ENCODE measurements around the gene RAP1GAP.
"Not testable (repeated sequence)": the region's sequence is repeated elsewhere in the genome, so short reads cannot be mapped to it uniquely, and the experiment has no call there.

Gene RAP1GAP

DNA sequence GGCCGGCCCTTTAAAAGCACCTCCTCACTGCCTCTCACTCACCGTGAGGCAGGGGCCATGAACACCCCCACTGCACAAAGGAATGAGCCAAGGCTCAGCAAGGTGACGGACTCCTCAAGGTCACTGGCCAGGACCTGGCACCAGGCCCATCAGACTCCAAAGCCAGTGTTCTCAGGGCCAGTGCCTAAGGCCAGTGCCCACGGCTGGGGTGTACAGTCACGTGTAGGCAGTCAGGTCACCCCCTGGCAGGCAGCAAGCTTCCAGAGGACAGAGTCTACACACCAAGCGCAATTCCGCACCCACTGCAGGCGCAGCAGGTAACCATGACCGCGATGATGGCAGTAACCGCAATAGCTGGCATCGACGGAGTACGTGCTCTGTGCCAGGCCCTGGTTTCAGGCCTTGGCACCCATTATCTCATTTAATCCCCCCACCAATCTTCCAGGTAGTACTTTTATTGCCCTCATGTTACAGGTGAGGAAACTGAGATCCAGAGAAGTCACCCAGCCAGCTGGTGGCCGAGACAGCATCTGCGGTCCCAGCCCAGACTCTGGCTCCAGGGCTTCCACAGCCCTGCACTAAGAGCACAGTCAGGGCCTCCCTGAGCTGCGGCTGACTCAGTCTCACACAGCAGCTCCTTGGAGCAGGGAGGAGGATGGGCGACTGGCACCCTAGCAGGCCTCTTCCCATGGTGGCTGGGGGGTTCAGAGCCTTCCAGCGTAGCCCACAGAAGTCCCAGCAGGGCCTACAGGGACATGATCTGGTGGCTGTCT is 27.0 kb downstream of the RAP1GAP start:
- no peak for DNase-seq

GRCh38 chr1:21641537-21641936 is 27.6 kb downstream of the RAP1GAP start:
- DNase-seq = no peak

DNA sequence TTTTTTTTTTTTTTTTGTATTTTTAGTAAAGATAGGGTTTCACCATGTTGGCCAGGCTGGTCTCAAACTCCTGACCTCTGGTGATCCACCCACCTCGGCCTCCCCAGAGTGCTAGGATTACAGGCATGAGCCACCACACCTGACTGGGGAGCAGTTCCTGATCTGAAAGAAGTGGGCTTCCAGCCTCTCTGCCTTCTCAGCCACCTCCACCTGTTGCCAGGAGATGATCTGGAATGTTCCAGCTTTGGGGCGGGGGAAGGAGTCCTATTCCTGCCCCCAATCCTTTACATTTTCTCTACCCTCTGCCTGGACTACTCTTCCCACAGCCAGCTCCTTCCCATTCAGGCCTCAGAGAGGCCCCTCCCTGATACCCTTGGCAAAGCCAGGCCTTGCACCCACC is 28.1 kb downstream of the RAP1GAP start:
- no peak for DNase-seq

- DNase-seq = no peak
Observed at GRCh38 chr1:21640653-21641052, 28.5 kb downstream of the RAP1GAP start.

DNA sequence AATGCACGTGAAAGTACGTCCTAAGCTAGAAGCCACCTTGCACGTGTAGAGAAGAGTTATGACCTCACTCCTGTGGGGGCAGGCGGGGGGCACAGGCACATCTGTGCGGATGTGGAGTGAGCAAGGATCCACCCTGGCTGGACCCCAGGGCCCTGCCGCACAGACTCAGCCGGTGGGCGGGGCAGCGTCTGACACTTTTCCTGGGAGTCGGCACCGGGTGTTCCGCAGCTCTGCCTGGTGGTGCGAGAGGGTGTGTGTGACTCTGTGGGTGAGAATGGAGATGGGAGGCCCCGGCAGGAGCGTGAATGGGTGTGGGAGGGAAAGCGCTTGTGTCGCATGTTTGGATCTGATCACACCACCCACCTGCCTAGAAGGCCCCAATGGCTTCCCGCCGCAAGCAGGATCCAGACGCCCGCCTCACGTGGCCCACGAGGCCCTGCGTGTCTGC is 29.5 kb downstream of the RAP1GAP start:
- DNase-seq = no peak

DNA sequence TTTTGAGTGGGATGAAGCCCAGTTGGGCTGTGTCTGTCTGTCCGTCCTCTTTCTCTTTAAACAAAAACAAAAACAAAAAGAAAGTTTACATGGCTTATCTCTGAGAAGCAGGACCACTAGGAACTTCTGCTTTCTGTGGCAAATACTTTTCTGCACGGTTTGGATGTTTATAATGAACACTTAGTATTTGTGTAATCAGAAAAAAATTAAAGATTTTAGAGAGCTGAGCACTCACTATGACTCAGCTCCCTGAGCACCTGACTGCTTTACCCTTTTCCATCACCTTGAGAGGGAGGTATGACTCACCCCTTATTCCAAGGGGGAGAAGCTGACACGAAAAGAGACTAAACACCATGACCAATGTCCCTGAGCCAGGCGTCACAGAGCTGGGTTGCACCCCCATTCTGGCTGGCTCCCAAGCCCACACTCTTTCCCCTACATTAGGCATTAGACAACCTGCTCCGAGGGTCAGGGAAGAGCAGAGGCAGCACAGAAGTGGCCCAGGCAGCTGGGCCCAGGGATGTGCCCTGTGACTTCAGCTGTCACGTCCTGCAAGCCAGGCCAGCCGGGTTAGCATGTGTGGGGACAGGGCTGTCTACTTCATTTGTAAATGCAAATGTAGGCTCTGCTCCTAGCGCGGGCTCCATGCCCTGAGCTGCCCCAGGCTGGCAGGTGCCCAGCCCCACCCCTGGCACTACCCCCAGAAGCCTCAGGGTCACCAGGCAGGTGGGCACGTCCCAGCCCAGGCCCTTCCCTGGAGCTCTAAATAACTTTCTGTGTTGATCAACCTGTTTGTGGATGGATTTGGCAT is 30.4 kb downstream of the RAP1GAP start:
- DNase-seq = no peak

DNA sequence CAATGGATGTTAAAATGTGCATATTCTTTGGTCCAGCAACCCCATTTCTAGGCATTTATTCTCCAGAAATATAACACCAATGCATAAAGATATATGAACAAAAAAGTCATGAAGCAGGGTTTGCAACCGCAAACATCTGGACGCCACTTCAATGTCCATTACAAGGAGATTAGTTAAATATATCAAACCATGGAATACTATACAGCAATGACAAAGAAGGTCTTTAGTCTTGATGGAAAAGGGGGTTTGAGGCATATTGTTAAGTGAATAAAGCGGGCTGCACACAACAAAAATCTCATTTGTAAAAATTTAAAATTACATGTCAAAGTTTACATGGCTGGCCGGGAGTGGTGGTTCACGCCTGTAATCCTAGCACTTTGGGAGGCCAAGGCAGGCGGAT is 31.6 kb downstream of the RAP1GAP start:
- no peak for DNase-seq

DNA sequence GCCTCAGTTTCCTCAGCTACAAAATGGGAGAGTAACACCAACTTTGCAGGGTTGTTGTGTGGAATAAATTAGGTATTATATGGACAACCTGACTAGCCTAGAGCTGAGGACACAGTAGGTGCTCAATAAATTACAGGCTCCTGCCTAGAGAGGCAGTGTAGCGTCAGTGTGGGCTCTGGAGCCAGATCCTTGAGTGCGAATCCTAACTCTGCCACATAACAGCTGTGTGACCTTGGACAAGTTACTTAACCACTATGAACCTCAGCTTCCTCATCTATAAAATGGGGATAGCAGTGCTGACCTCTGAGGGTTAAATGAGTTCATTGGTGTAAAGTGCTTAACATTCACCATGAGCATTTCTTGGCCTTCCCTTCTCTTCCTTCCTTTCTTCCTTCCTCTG is 33.1 kb downstream of the RAP1GAP start:
- DNase-seq = no peak

DNA sequence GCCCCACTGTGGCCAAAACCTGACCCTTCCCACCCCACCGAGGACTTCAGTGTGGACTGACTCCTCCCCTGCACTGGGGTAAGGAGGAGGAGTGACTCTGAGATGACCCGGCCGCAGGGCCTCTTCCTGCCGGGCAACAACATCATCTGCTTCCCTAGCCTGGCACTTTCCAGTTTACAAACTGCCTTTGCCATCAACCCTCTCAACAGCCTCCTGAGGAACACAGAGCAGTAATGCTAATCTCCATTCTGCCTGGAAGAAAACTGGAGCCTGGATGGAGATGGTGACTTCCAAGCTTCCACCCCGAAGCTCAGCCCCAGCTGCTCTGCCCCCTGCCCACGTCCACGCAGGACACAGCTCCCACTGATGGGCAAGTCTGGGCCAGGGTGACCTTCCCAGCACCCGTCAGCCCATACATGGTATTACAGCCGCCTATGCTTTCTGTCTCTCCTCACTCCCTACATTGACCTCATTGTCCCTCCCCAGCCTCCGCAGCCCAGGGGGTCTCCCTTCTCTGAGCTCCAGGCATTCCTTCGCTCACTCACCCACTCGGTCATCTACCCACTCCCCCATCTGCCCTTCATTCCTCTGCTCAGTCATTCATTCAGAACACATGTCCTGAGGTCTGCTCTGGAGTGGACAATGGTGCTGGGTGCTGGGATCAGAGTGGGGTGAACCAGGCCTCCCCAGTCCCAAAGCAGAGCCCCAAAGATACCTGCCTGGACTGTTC is 34.2 kb downstream of the RAP1GAP start:
- DNase-seq = no peak

- no peak for DNase-seq
Observed at GRCh38 chr1:21633992-21634805, 35.0 kb downstream of the RAP1GAP start.

DNA sequence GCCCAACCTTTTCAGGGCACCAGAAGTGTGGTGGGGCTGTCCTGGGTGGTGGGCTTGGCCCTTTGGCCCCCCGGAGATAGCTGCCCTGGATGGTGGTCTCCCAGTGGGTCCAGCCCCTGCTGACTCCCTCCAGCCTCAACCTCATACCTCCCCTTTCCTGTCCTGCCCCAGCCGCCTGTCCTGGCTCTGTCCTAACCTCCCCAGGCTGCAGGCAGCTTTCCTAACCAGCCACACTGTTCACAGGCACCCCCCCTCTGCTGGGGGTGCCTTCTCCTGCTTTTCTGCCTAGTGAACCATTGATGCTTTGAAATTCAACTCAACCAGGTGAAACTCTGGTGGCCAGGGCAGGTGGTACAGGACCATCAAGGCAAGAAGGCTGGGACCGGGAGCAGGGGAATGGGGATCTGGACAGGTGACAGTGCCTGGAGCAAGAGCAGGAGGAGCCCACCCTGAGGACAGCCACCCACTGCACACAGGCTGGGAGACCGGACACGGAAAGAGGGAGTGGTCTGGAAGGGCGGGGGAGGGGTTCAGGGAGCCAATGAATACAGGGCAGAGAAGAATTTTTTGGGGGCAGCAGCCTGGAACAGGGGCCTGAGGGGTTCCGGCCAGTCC is 35.9 kb downstream of the RAP1GAP start:
- DNase-seq = no peak

DNA sequence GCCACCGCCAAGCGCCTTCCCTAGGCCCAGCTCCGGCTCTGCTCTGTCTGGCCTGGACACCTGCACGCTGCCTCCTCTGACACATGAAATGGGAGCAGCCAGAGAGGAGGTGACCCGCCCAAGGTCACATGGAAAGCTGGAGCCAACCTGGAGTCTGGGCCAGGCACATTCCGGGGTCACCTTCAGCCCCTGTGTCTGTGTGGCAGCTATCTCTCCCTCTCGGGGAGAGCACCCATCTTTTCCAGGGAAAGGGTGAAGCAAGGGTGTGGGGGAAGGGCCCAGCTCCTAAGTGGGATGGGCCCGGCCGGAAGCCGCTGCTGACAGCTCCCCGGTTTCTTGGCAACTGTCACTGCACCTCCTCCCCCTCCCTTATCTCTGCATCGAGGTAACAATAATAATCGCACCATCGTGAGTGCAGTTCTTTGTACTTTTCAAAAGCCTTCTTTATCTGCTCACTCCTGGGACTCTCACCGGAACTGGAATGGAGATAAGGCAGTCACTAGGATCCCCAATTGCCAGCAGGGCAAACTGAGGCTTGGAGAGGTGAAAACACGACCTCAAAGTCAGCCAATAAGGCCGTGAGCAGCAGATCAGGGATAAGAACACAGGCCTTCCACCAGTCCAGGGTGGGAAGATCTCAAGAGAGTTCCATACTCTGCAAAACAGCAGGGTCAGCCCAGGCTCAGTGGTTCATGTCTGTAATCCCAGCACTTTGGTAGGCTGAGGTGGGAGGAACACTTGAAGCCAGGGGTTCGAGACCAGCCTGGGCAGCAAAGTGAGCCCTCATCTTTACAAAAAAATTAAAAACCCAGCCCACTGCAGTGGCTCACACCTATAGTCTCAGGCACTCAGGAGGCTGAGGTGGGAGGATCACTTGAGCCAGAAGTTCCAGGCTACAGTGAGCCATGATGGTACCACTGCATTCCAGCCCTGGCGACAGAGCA is 36.9 kb downstream of the RAP1GAP start:
- no peak for DNase-seq

DNA sequence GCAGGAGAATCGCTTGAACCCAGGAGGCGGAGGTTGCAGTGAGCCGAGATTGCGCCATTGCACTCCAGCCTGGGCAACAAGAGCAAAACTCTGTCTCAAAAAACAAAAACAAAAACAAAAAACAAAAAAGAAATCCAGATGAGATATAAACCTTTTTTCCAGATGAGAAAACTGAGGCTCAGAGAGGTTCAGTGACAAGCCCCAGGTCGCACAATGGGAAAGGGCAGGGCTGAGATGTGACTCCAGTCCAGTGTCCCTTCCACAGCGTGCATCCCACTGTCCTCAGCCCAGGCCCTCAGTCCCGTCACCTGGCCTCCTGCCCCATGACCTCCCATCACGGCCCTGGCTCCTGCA is 37.6 kb downstream of the RAP1GAP start:
- DNase-seq = not testable (repeated sequence)

- DNase-seq = no peak
Observed at GRCh38 chr1:21630571-21631343, 38.4 kb downstream of the RAP1GAP start.

DNA sequence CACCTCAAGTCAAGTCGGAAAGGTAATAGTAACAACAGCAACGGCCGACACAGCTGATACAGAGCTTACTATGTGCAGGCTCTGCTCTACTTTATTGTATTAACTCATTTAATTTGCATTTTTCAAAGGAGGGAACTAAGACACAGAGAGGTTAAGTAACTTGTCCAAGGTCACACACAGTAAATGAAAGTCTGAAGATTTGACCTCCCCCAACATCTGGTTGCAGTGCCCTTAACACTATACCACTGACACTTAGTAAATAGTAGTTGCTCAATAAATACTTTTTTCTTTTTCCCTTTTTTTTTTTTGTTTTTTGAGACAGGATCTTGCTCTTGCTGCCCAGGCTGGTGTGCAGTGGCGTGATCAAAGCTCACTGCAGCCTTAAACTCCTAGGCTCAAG is 39.2 kb downstream of the RAP1GAP start:
- DNase-seq = no peak

GRCh38 chr1:21628798-21629393 is 40.3 kb downstream of the RAP1GAP start:
- DNase-seq = no peak

DNA sequence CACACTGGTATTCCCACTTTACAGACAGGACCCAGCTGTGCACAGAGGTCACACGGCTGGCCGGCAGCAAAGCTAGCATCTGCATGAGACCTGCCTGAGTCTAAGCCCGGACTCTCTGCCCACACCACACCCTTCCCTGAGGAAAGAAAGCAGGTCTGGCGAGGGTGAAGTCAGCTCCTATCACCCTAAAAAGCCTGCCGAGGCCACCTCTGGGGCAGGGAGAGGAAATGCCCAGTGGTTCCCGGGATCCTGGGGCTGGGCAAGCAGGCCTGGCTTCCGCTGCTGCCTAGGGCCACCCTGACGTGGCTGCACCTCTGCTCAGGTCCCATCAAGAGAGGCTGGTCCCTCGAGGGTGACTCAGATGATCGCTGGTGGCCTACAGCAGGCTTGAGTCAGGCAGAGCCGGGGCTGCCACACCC is 42.2 kb downstream of the RAP1GAP start:
- DNase-seq = no peak

DNA sequence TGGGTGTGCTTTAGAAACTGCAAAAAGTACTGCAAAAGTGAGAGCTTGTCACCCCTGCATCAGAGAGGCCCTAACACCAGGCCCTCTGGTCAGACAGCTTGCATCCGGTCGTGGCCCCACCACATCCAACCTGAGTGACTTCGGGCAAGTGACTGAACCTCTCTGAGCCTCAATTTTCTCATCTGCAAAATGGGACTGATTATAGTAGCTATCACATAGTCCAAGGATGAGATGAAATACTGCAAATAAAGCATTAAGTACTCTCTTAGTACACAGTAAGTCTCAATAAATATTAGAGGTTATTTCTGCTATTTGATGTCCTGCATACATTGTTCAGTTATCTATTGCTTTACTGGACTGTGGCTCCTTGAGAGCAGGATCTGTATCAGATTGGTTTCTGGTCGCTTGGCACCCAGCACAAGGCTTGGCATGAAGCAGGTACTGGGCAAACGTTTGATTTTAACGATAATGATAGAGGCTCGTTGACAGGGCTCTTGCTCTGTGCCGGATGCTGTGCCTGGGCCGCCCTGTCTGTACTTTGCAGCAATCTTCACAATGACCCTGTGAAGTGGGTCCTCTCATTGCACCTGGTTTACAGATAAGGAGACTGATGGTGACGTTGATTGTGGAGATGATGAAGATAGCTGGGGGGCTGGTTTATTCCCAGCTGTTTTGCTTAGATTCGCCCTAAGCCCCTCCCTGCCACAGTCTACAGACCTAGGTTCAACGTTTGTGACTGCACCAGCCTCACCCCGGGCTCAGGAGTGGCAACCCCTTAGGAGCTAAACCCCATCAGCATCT is 43.6 kb downstream of the RAP1GAP start:
- no peak for DNase-seq

All from GOT3 (cell line).